ENCODE measurements around the gene FBXO28.

Gene FBXO28

DNA sequence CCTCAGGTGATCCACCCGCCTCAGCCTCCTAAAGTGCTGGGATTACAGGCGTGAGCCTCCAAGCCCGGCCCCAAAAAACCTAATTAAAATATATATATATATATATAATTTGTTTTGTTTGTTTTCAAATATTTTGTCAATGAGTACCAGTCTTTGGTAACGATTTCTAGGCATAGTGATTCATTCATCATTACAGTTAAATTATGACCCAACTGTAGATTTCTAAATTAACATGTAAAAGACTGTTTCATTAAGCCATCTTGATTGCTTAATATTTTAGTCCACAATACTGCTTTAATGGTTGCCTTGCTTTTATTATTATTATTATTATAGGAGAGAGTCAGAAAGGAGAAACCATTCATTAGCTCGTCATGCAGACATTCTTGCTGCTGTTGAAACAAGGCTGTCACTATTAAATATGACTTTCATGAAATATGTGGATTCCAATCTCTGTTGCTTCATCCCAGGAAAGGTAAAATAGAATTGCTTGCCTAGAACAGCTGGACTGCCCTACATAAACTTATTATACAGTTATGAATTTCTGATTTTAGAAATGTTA is 19.9 kb downstream of the FBXO28 start:
- peaks cover 4% of the 10 kb centered on the region; the same call in 1 of the 2 replicates for H3K9me3 ChIP-seq (ENCODE audit: insufficient read depth, low read depth, low read length)
- H3F3A ChIP-seq (ENCODE audit: low read depth), result no peaks in the 10 kb centered on the region
- H3K4me2 ChIP-seq (ENCODE audit: low read depth, low read length, poor library complexity, severe bottlenecking), result no peak overlapping the region
- H3K9ac ChIP-seq (ENCODE audit: low read depth, low read length, poor library complexity, severe bottlenecking), result no peak overlapping the region
- peaks cover 49% of the 10 kb centered on the region for H3K36me3 ChIP-seq (ENCODE audit: insufficient read depth, low read length)
- TF ChIP-seq CTCF (conservative IDR thresholded peaks at IDR 0.05; ENCODE audit: low read length) (no peak), EZH2phosphoT487 (IDR thresholded peaks at IDR 0.05; ENCODE audit: borderline replicate concordance) (no peak)
- no peak overlapping the region for H3K4me3 ChIP-seq (ENCODE audit: low read length, poor library complexity, severe bottlenecking)
- peaks cover 5% of the 10 kb centered on the region; the same call in 1 of the 2 replicates for H3K79me2 ChIP-seq (ENCODE audit: insufficient read depth, low read length)
- H2AFZ ChIP-seq (ENCODE audit: low read length), result no peak overlapping the region
- peaks cover 2% of the 10 kb centered on the region for H4K20me1 ChIP-seq (ENCODE audit: insufficient read depth, low read length, poor library complexity, severe bottlenecking)
- H3K9me2 ChIP-seq (replicated peaks; ENCODE audit: low read depth, low read length), result no peaks in the 10 kb centered on the region
- no peaks in the 10 kb centered on the region for H3K4me1 ChIP-seq (ENCODE audit: insufficient read depth, low read length, poor library complexity, severe bottlenecking)
- no peaks in the 10 kb centered on the region for H3K27me3 ChIP-seq (ENCODE audit: insufficient read depth, low read length, poor library complexity, severe bottlenecking)

DNA sequence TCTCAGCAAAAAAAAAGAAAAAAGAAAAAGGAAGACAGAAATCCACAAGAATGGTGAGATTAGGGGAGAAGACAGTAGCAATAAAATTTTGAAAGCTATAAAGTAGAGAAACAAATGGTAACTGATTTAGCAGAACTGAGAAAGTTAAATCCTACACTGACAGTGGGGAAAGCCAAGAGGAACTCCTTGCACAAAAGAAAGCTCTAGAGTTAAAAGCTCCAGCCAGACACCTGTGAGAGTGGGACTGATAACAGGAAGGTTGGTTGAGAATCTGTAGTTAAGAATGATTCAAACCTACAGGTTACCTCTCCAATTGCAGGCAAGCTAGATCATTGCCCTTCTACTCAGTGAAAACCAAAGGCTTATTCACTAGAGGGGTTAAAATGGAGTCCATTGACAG is 23.6 kb downstream of the FBXO28 start:
- no peaks in the 10 kb centered on the region for H3K4me1 ChIP-seq (ENCODE audit: insufficient read depth, low read length, poor library complexity, severe bottlenecking)
- H4K20me1 ChIP-seq (ENCODE audit: insufficient read depth, low read length, poor library complexity, severe bottlenecking), result peaks cover 2% of the 10 kb centered on the region
- TF ChIP-seq EZH2phosphoT487 (IDR thresholded peaks at IDR 0.05; ENCODE audit: borderline replicate concordance) (no peak), CTCF (conservative IDR thresholded peaks at IDR 0.05; ENCODE audit: low read length) (no peak)
- no peak overlapping the region for H2AFZ ChIP-seq (ENCODE audit: low read length)
- no peaks in the 10 kb centered on the region for H3K9me2 ChIP-seq (replicated peaks; ENCODE audit: low read depth, low read length)
- H3K79me2 ChIP-seq (ENCODE audit: insufficient read depth, low read length), result no peaks in the 10 kb centered on the region
- no peaks in the 10 kb centered on the region for H3F3A ChIP-seq (ENCODE audit: low read depth)
- H3K9ac ChIP-seq (ENCODE audit: low read depth, low read length, poor library complexity, severe bottlenecking), result no peak overlapping the region
- no peaks in the 10 kb centered on the region for H3K27me3 ChIP-seq (ENCODE audit: insufficient read depth, low read length, poor library complexity, severe bottlenecking)
- H3K4me3 ChIP-seq (ENCODE audit: low read length, poor library complexity, severe bottlenecking), result no peak overlapping the region
- H3K36me3 ChIP-seq (ENCODE audit: insufficient read depth, low read length), result peaks cover 39% of the 10 kb centered on the region; the same call in 1 of the 2 replicates
- H3K9me3 ChIP-seq (ENCODE audit: insufficient read depth, low read depth, low read length), result no peaks in the 10 kb centered on the region
- H3K4me2 ChIP-seq (ENCODE audit: low read depth, low read length, poor library complexity, severe bottlenecking), result no peak overlapping the region

DNA sequence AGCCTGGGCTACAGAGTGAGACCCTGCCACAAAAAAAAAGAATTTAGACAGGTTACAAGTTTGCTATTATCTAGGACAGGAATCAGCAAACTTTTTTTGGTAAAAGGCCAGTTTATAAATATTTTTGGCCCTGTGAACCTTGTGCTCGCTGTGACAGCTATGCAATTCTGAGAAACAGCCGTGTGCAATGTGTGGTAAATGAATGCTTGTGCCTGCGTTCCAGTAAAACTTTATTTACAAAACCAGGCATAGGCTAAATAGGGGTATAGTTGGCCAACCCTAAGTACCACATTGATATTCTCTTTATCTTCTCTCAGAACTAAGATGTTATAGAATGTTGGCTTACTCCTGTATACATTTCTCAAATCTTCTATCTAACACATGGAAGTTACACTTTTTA is 24.3 kb downstream of the FBXO28 start:
- H3K9me3 ChIP-seq (ENCODE audit: insufficient read depth, low read depth, low read length), result no peaks in the 10 kb centered on the region
- no peak overlapping the region for H2AFZ ChIP-seq (ENCODE audit: low read length)
- H3K36me3 ChIP-seq (ENCODE audit: insufficient read depth, low read length), result peaks cover 32% of the 10 kb centered on the region; the same call in 1 of the 2 replicates
- no peaks in the 10 kb centered on the region for H3K9me2 ChIP-seq (replicated peaks; ENCODE audit: low read depth, low read length)
- no peaks in the 10 kb centered on the region for H3K4me1 ChIP-seq (ENCODE audit: insufficient read depth, low read length, poor library complexity, severe bottlenecking)
- no peak overlapping the region for H3K9ac ChIP-seq (ENCODE audit: low read depth, low read length, poor library complexity, severe bottlenecking)
- no peaks in the 10 kb centered on the region for H3F3A ChIP-seq (ENCODE audit: low read depth)
- no peak overlapping the region for H3K4me3 ChIP-seq (ENCODE audit: low read length, poor library complexity, severe bottlenecking)
- H3K4me2 ChIP-seq (ENCODE audit: low read depth, low read length, poor library complexity, severe bottlenecking), result no peak overlapping the region
- peaks cover 2% of the 10 kb centered on the region for H4K20me1 ChIP-seq (ENCODE audit: insufficient read depth, low read length, poor library complexity, severe bottlenecking)
- no peaks in the 10 kb centered on the region for H3K79me2 ChIP-seq (ENCODE audit: insufficient read depth, low read length)
- H3K27me3 ChIP-seq (ENCODE audit: insufficient read depth, low read length, poor library complexity, severe bottlenecking), result no peaks in the 10 kb centered on the region
- TF ChIP-seq EZH2phosphoT487 (IDR thresholded peaks at IDR 0.05; ENCODE audit: borderline replicate concordance), result no peak
- TF ChIP-seq CTCF (conservative IDR thresholded peaks at IDR 0.05; ENCODE audit: low read length), result no peak
